PC-3 (cell line): Measurements from ENCODE around the gene MLEC.

ENCODE experiments used
- CTCF ChIP-seq: fragments of 300-600 bp; sonication (generic); conservative IDR thresholded peaks from 2 replicates; pipeline ENCODE4 v1.5.1; 2017; ENCODE audit warnings: antibody characterized with exemption, low read depth, mild to moderate bottlenecking, low read length
- EZH2 ChIP-seq: fragments of 300-600 bp; sonication (generic); IDR thresholded peaks from one replicate; pipeline ENCODE4 v1.6.1; 2017; ENCODE audit warnings: antibody characterized with exemption, mild to moderate bottlenecking, low read length; ENCODE audit not compliant: unreplicated experiment

DNA sequence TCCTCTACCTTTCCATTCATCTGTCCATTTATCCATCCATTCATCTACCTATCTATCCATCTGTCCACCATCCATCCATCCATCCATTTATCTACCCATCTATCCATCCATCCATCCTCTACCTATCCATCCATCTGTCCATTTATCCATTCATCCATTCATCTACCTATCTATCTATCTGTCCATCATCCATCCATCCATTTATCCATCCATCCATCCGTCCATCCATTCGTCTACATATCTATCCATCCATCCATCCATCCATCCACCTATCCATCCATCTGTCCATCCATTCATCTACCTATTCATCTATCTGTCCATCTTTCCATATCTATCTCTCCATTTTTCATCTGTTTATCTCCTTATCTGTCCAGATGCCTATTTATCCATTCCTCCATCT lies 25.5 kb upstream of the MLEC start:
- TF ChIP-seq EZH2: no peak
- TF ChIP-seq CTCF: no peak
